ENCODE results near the gene RHOT2. TPM values are rescaled to one million over a fixed set of nuclear protein-coding genes. Genes with fewer than 3 reads are reported as not detected.
"Not testable (repeated sequence)": the region's sequence is repeated elsewhere in the genome, so short reads cannot be mapped to it uniquely, and the experiment has no call there.

The RHOT2 gene
- total RNA-seq, 1 experiment from 2014 or later = 42.7 TPM

DNA sequence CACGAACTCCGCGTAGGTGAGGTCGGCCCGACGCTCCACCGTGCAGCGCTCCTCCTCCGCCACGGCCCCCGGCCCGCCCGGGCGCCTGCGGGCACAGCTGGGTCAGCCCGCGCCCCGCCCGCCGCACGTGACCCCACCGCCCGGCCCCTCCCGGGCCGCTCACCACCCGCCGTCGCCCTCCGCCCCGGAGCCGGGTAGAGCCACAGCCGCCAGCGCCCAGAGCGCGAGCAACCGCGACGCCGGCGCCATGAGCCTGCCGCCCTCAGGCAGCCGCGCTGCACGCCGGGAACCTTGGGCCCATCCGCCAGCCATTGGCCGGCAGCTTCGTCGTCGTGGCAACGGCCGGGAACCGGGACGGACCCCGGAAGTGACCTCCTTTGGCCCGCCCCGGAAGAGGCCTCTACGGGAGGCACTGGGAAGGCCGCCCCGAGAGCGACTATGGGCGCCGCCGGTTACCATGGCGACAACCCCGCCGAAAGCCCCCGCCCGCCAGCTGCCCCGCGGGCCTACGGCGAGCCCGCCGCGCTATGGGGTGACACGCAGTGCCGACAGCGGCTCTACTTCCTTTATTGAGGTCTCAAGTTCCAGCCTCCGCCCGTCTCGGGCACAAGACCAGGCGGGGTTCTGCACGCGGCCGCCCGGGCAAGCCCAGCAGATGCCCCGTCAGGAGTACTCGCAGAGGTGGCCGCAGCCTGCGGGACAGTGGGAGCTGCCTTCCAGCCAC lies 16.3 kb downstream of the RHOT2 start, which contains the start of gene JMJD8:
JMJD8 (minus strand) TSS at position 264 of the 724 bp plus-strand sequence; CDS start at position 249, 15 bp downstream.
- DNase-seq (ENCODE audit: low read depth, low spot score) = peak; percentile 93
- in situ Hi-C loops (cut with HindIII; ENCODE audit: low pct_unique_long_range_greater_than_20kb, low sequenced_read_pairs) = no loop called here

DNA sequence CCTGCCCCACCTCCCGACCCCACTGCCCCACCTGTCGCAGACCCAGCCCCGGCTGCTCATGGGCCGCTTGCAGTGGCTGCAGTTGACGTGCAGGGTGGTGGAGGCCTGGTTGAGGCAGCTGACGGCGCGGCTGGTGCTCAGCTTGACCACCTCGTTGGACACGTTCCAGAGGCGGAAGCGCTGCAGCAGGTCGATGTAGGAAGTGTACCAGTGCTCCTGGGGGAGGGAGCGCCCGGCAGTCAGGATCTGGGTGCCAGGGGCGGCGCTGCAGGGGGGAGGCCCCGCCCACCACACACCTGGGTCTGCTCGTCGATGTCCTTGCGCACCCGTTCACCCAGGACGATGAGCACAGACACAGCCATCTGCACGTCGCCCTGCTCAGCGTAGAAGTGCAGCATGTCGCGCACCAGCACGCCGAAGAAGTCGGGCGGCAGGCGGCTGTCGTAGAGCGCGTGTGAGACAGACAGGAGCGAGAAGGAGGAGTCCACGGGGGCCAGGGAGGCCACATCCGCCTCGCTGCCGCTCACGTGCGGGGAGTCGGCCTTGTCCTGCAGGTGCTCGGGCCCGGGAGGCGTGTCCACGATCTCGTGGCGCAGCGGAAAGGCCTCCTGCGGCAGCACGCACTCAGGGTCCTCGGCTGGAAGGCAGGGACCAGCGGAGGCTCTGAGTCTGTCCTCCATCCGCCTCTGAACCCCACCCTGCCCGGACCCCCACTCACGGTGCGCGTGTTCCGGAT lies 17.2 kb downstream of the RHOT2 start:
- no peak for DNase-seq (ENCODE audit: low read depth, low spot score)
- in situ Hi-C loops (cut with HindIII; ENCODE audit: low pct_unique_long_range_greater_than_20kb, low sequenced_read_pairs) = no loop called here

- peak; percentile 61 for DNase-seq (ENCODE audit: low read depth, low spot score)
- in situ Hi-C loops (cut with HindIII; ENCODE audit: low pct_unique_long_range_greater_than_20kb, low sequenced_read_pairs) = no loop called here
Observed at GRCh38 chr16:685967-686366, 18.0 kb downstream of the RHOT2 start.

DNA sequence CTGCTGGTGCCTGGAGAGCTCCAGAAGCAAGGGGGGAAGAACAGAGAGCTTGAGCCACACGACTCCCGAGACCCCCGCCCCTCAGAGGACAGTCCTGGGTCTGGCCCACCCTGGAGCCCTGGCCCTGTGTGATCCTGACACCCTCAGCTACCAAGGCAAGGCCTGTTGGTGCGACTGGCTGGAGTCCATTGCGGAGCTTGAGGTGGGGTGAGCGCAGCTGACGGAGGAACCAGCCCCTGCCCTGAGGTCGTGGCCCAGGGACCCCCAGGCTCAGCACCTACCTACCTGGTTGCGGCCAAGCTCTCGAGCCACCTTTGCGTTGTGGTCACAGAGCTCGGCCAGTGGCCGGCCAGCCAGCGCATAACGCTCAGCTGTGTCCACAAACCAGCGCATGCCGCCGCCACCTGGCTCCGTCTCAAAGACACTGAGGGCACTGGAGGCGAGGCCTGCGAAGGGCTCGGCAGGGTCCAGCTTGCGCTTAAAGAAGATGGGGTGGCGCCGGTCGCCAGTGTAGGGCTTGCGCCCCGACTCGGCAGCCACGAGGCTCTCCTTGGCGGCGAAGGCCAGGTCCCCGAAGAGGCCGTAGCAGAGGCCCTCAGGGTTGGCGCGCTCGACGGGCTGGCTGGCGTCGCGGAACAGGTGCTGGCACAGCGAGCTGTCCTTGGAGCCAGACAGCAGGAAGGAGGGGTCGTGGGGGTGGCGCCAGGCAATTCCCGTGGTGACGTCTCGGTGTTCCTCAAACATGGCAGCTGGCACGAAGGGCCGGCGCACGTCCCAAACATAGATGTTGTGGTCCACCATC lies 18.7 kb downstream of the RHOT2 start:
- DNase-seq (ENCODE audit: low read depth, low spot score) = no peak
- in situ Hi-C loops (cut with HindIII; ENCODE audit: low pct_unique_long_range_greater_than_20kb, low sequenced_read_pairs) = no loop called here

GRCh38 chr16:687499-687898 lies 19.6 kb downstream of the RHOT2 start:
- in situ Hi-C loops (cut with HindIII; ENCODE audit: low pct_unique_long_range_greater_than_20kb, low sequenced_read_pairs) = no loop called here

DNA sequence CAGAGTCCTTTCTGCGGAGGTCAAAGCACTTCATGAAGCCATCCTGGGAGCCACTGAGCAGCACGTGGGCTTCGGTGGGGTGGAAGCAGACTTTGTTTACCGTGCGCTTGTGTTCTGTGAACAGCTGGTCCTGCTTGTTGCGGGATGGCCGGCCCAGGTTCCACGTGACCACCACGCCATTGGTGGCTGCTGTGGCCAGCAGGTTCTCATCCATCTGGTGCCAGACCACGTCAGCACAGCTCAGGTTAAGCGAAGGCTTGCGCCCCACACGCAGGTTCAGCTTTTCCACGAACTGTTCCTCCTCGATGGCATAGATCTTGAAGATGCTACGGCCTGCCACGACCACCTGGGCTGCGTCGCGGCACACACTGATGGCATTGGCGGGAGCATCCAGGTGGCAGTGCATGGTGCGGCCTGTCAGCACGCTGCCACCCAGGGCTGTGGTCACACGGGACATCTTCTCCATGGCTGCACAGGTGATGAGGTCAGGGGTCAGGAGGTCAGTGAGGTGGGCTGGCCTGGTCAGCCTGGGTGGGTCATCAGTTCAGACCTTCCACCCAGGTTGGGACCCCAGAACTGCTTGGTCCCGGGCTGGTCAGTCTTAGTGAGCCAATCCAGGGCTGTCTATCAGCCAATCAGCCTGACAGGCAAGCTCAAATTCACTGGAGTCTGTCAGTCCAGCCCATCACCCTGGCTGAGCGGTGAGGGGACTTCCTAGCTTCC lies 21.4 kb downstream of the RHOT2 start:
- DNase-seq (ENCODE audit: low read depth, low spot score) = no peak
- in situ Hi-C loops (cut with HindIII; ENCODE audit: low pct_unique_long_range_greater_than_20kb, low sequenced_read_pairs) = no loop called here

More at GRCh38 chr16:687499-687898, 19.6 kb downstream of the RHOT2 start:
- no peak for DNase-seq (ENCODE audit: low read depth, low spot score)

DNA sequence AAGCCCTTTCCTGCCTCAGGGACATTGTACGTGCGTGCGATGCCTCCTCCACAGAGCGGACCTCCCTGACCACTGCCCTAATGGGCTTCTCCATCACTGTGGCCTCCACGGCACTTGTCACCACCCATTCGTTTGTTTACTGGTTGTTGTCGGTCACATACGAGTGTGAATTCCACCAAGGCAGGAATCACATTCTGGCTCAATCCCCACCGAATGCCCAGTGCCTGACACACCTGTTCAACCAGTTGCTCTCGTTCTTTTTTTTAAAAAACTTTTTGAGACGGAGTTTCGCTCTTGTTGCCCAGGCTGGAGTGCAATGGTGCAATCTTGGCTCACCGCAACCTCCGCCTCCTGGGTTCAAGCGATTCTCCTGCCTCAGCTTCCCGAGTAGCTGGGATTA lies 23.3 kb downstream of the RHOT2 start:
- DNase-seq (ENCODE audit: low read depth, low spot score); in situ Hi-C loops (cut with HindIII; ENCODE audit: low pct_unique_long_range_greater_than_20kb, low sequenced_read_pairs): not testable (repeated sequence)

DNA sequence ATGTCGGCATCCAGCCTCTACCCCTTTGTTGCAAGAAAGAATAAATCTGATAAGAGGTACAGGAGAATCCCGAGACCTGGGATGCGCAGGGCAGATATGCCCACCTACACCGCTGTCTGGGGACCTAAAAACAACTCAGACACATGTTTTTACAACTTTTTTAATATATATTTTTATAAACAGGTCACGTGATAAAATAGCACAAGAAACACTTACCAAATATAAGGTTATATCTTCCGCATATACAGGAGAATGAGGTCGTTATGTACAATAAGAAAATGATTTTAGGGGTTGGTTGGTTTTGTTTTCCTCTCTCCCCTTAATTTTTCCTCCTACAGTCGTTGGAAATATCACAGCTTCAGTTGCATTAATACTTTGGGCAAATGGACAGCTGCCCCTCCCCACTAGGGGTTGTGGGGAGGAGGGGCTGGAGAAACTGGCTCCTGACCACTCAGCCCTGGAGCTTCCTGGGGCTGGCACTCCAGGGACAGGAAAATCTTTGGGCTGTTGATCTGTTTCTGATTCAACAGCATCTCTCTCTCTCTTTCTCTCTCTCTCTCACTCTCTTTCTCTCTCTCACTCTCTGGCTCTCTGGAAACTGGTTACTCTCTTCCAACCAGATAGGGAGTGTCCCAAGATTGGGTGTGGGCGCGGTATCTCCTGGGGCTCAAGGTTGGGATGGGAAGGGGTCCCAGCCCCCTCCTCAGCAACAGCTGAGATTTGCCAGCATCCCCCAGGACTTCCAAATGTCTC lies 24.6 kb downstream of the RHOT2 start:
- in situ Hi-C loops (cut with HindIII; ENCODE audit: low pct_unique_long_range_greater_than_20kb, low sequenced_read_pairs) = no loop called here
- DNase-seq (ENCODE audit: low read depth, low spot score) = no peak

DNA sequence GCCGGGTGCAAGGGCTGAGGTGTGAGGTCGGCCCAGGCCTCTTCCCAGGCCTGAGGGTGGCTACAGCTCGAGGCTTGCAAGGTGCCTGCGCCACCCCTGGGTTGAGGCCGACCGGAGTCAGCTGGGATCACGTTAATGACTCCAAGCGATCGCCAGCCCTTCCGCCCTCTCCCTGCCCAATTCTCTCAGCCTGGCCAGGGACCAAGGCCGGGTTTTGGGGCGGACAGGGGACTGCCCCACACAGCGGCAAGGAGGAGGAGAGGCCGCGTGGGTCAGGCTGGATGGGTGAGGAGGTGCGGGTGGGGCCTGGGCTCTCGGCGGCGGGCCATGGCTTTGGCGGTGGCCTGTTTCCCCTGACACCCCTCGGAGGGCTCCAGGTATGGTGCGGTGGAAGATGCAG lies 25.4 kb downstream of the RHOT2 start:
- in situ Hi-C loops (cut with HindIII; ENCODE audit: low pct_unique_long_range_greater_than_20kb, low sequenced_read_pairs) = no loop called here
- DNase-seq (ENCODE audit: low read depth, low spot score) = no peak

GRCh38 chr16:693766-694165 lies 25.8 kb downstream of the RHOT2 start:
- in situ Hi-C loops (cut with HindIII; ENCODE audit: low pct_unique_long_range_greater_than_20kb, low sequenced_read_pairs) = no loop called here
- no peak for DNase-seq (ENCODE audit: low read depth, low spot score)

DNA sequence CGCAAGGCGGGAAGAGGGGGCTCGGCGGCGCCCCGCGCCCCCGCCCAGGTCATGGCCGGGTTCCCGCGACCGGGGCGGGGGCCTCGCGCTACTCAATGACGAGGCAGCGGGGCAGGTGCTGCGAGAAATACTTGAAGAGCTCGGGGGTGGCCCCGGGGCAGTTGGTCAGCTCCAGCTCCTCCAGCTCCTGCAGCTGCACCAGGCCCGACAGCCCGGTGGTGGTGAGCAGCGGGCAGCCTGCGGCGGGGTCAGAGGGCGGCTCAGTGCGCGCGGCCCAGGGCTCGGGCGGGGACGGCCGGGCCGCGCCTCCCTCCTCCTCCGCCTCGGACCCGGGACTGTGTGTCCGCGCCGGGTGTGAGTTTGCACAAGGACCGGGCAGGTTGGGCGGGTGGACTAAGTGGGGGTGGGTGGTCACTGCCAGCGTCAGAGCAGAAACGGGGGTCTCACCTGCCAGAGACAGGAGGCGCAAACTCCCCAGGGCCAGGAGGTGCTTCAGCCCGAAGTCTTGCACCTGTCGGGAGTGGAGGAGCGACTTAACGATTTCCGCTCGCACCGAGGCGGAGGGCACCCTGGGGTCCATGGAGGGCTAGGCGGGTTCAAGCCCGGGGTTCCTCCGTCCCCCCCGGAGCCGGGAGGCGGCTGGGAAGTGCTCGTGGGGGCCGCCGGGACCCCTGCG lies 26.4 kb downstream of the RHOT2 start:
- DNase-seq (ENCODE audit: low read depth, low spot score) = no peak
- in situ Hi-C loops (cut with HindIII; ENCODE audit: low pct_unique_long_range_greater_than_20kb, low sequenced_read_pairs) = no loop called here

- in situ Hi-C loops (cut with HindIII; ENCODE audit: low pct_unique_long_range_greater_than_20kb, low sequenced_read_pairs) = no loop called here
- DNase-seq (ENCODE audit: low read depth, low spot score) = no peak
Observed at GRCh38 chr16:694863-695354, 27.0 kb downstream of the RHOT2 start.

- in situ Hi-C loops (cut with HindIII; ENCODE audit: low pct_unique_long_range_greater_than_20kb, low sequenced_read_pairs) = no loop called here
Observed at GRCh38 chr16:695355-696089, 27.6 kb downstream of the RHOT2 start.

DNA sequence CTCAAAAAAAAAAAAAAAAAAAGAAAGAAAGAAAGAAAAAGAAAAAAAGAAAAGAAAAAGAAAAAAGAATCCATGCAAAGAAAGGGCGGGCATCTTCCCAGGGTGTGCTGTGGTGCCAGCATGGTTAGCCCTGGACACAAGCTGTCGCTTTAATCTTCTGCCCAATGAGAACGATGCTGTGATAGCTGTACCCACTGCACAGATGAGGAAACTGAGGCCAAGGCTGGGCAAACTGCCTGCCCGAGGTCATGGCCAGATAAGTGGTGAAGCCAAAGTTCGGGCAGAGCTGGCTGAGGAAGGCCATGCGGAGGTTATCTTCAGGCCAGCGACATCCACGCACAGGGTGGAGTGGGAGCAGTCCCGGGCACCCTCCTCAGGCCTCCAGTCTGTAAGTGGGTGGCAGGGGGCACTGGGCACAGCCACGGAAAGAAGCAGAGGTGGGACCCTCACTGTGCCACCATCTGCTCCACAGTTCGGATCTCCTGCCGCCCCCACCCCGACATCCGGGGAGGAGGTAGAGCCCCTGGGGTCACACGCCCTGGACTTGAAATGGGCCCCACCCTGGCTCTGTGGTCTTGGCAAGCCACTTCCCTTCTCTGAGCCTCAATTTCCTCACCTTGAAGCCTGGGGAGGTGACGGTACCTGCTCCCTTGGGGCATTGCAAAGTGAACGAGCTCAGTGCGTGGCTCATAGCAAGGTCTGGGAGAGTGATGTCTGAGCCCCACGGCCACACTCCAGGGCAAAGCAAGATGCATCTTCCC lies 31.2 kb downstream of the RHOT2 start:
- no peak for DNase-seq (ENCODE audit: low read depth, low spot score)
- in situ Hi-C loops (cut with HindIII; ENCODE audit: low pct_unique_long_range_greater_than_20kb, low sequenced_read_pairs) = no loop called here

More at GRCh38 chr16:695355-696089, 27.6 kb downstream of the RHOT2 start:
- no peak for DNase-seq (ENCODE audit: low read depth, low spot score)
